Hematopoietic multipotent progenitor cell treated with erythropoietin and hydrocortisone succinate and interleukin-3 and kit ligand, for 4 days (in vitro differentiated cells): ENCODE measurements around the gene SLX4IP.

Experiments used
- DNase-seq: peaks from one replicate; pipeline ENCODE4 v3.0.0-alpha.2; 2015

Gene SLX4IP

DNA sequence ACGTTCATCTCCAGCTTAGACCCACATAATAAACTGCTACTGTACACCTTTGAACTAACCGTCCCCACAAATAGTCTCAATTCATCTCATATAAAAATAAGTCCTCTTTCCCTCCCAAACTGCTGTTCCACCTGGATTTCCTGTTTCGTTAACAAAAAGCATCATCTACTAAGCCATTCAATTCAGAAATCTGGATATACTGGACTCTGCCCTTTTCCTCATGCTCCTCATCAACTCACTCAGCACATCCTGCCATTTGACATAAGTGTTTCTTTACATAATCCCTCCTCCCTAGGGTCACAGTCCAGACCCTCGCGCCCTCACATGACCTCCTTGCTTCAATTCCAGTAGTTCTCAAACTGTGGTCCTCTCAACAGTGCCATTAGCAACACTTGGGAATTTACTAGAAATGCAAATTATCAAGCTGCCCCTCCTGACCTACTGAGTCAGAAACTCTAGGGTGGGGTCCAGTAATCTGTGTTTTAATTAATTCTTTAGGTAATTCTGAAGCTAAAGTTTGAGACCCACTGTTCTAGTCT, 5.6 kb upstream of the SLX4IP start:
- no peak for DNase-seq

DNA sequence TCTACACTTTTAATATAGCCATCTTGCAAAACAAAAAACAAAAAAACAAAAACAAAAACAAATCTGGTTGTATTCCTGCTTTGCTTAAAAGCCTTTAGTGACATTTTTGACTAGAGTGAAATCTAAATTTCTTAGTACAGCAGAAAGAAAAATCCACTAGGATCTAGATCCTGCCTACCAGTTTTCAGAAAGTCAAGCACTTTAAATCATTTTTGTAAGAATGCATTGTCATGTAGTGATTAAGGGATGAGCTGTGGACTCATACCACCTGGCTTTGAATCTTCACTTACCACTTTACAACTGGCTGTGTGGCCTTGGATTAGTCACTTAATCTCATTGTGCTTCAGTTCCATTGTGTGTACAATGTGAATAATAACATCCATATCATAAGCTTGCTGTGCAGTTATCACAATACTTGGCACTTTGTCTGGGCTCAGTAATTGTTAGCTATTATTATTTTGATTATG, 5.1 kb upstream of the SLX4IP start:
- DNase-seq: no peak

DNA sequence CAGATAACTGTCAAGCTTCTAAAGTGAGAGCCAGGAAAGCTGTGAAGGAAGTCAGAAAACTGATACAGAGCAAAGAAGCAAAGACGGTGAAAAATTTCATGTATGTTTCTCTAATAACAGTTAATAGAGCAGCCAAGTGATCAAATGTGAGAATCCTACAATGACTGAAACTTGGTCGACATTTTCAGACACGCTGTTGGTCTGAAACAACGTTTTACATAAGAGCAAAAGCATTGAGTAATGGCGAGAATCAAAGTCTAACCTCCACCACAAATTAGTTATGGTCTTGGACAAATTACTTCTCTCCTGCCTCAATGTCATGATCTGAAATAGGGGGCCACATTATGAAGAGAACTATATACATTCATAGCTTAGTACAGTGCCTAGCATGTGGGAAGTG, 4.4 kb upstream of the SLX4IP start:
- DNase-seq: no peak

DNA sequence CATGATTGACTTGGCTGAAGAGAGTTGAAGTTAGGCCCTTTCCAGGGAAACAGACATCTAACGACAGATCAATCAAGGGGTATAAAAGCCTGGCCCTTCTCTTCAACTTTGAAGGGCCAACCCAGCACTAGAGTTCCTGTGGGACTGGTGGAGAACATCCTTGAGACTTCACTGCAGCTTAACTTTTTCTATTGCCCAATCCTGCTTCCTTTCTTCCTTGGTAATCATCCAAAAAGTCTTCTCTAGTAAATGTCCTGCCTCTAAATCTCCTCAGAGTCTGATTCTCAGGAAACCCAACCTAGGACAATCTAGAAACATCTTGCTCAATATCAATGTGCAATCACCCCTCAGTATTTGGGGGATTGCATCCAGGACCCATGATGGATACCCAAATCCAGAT, 3.0 kb upstream of the SLX4IP start:
- no peak for DNase-seq

DNA sequence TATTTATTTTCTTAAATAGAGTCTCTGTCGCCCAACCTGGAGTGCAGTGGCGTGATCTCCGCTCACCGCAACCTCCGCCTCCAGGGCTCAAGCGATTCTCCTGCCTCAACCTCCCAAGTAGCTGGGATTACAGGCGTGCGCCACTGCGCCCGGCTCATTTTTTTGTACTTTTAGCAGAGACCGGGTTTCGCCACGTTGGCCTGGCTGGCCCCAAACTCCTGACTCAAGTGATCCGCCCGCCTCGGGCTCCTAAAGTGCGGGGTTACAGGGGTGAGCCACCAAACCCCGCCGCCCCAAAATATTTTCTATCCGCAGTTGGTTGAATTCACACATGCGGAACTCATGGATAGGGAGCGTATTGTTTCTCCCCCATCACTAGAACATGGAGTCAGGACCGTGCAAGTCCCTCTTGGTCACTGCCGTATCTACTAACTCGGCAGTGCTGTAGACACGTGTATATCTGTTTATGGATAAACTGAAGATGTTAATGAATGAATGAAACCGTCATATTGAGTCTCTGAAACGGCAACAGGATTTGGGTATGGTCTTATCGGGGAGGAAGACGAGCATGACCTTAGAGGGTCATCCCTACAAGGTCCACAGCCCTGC, 2.0 kb upstream of the SLX4IP start:
- DNase-seq: no peak

- peak; percentile 95 for DNase-seq
Observed at GRCh38 chr20:10433623-10434466, 1.3 kb upstream of the SLX4IP start, which contains the start of gene MKKS. Gene MKKS (minus strand): TSS chr20:10434222. CDS start chr20:10413514, 20,708 bp downstream.

DNA sequence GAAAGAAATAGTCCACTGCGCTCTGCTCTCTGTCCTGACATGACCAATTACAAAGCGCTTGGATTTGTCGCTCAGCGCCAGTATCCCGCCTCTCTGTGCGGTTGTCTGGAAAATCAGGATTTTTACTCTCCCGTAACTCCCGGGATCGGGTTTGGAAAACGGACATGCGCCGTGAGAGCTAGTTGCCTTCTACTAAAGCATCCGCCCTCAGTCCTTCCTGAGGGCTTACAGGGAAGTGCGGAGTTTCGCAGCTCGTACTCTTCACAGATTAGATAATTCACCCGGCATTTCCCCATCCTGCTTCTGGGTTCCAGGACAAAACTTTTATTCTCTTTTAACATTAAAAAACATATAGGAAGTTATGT, 656 bp upstream of the SLX4IP start:
- peak; percentile 98 for DNase-seq

DNA sequence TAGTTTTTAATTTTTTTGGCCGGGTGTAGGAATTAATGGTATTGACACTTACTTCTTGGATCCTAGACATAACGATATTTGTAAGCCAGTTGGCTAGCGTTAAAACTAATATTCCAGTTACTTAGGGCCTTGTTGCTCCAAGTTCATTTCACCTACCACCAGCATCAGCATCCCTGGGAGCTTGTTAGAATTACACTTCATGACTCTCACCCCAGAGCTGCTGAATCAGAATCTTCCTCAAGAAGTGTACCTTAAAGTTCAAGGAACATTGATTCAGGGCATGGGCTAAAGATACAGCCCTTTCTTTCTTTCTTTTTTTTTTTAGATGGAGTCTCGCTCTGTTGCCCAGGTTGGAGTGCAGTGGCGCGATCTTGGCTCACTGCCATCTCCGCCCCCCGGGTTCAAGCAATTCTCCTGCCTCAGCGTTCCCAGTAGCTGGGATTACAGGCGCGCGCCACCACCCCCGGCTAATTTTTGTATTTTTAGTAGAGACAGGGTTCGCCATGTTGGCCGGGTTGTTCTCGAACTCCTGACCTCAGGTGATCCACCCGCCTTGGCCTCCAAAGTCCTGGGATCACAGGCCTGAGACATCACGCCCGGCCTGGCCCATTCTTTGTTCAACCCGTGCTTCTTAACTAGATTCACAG, 1.1 kb downstream of the SLX4IP start:
- DNase-seq: no peak

GRCh38 chr20:10438217-10438616, 3.1 kb downstream of the SLX4IP start:
- DNase-seq: peak; percentile 40

- no peak for DNase-seq
Observed at GRCh38 chr20:10443936-10444335, 8.8 kb downstream of the SLX4IP start.

DNA sequence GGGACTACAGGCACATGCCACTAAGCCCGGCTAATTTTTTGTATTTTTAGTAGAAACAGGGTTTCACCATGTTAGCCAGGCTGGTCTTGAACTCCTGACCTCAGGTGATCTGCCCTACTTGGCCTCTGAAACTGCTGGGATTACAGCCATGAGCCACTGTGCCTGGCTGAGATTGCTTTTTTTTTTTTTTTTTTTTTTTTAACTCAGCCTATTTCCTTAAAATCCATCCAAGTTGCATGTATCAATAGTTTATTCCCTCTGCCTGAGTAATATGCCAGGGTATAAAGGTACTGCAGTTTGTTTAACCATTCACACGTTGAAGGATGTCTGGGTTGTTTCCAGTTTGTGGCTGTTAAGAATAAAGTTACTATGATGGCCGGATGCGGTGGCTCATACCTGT, 10.7 kb downstream of the SLX4IP start:
- no peak for DNase-seq

GRCh38 chr20:10447028-10447427, 11.9 kb downstream of the SLX4IP start:
- peak; percentile 94 for DNase-seq

DNA sequence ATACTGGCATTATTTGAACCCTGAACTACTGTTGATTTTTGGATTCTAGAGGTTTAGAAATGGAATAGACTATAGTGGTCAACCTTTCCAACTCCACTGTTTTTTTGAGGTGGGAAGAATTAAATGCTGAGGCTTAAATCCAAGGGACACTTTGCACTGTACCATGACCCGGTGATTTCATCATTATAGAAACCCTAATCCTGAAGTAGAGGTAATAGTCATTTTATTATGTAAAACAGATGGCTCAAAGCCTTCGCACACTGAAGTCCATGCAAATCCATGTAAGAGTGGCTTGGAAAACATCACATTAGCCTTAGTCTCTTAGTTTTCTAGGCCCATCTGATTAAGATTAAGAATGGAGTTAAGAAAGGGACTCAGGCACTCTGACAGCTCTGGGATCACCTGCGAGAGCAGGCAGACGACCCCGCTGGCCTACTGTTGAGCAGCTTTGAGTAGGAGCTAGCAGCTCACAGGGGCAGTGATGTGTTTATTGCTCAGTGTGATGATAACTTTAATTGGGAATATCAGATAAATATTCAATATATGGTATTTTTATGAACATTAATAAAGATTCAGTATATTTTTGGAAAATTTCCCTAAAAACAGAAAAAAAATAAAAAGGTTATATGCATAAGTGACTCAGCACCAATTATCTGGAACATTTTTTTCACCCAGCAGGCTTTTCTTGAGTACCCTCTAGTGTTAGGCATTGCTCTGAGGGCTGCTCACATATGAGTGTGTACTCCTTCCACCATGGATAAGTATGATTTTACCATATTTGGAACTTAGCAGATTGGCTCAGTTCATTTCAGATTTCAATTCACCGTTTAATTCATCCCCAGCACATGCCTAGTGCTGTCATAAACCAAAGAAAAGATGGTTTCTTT, 13.4 kb downstream of the SLX4IP start:
- DNase-seq: peak; percentile 49

DNA sequence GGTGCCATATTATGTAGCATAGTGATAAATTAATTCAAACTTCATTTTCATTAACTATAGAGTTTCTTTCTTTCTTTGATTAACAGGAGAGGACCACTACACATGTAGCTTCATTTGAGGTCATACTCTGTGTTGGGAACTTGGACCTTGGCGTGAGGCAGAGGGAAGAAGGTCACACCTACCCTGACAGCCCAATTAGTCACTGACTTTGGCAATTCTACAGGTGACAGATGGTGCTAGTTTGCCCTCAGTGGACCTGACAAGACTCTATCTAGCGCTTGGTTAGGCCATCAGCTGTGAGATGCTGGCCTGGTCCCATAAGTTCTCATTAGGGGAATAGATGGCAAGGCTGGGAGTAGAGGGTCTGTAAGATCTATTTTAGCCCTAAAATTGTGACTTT, 14.2 kb downstream of the SLX4IP start:
- no peak for DNase-seq

DNA sequence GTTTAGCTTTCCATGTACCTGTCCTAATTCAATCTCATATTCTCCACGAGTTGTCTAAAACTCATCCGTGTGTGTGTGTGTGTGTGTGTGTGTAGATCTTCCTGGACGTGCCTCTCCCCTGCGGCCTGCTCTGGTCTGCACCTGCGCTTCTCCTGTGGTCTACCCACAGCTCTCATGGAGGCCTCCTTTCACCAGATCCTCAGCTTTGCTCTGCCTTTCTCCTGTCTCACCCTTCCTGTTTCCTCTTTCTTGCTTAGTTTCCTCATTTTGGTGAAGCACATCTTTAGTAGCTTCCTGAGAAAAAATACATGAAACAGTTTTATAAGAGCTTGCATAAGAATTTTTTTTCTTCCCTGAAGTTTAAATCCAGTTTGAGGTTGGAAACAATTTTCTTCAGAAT, 18.1 kb downstream of the SLX4IP start:
- DNase-seq: peak; percentile 91

- no peak for DNase-seq
Observed at GRCh38 chr20:10454151-10454750, 19.1 kb downstream of the SLX4IP start.

GRCh38 chr20:10461495-10461894, 26.4 kb downstream of the SLX4IP start:
- no peak for DNase-seq

GRCh38 chr20:10462516-10462915, 27.4 kb downstream of the SLX4IP start:
- DNase-seq: no peak

DNA sequence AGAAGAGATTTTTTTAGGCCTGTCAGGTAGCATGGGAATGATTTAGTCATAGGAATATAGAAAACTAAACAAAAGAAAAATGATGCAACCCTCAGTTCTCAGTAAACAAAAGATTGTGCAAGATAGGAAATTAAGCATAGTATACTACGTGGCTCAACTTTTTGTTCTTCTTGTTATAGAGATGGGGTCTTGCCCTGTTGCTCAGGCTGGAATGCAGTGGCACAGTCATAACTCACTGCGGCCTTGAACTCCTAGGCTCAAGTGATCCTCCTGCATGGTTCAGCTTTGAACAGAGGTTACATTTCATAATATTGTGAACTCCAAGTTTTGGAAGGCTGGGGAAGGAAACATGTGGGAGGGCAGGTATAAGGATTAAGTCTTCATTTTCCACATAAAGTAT, 28.5 kb downstream of the SLX4IP start:
- DNase-seq: no peak

GRCh38 chr20:10465135-10465534, 30.0 kb downstream of the SLX4IP start:
- no peak for DNase-seq

GRCh38 chr20:10466325-10466724, 31.2 kb downstream of the SLX4IP start:
- DNase-seq: no peak

- no peak for DNase-seq
Observed at GRCh38 chr20:10466855-10467254, 31.8 kb downstream of the SLX4IP start.
